Activated gamma-delta T cell (primary cell): ENCODE data around the gene PORCN.
"Not testable (repeated sequence)": the region's sequence is repeated elsewhere in the genome, so short reads cannot be mapped to it uniquely, and the experiment has no call there.

Experiments
- DNase-seq: peaks from one replicate; lab custom pipeline; 2025; lab: John Stamatoyannopoulos, UW

PORCN gene

DNA sequence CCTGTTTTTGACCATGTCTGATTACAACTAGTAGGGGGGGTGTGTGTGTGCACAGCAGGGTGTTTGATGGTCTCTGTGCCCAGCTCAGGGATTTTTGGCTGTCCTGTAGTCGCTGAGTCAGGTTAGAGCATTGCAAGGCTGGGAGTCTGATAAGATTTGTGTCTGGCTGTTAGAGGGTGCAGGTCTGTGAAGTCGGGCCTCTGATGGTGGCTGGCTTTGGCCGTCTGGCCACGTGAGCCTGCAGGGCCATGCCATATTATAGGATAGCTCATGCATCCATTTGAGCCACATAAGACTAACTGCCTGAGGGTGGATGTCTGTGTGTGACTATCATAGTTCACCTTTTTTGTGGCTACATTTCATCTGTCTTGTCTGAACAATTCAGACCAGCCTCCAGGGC lies 4.9 kb downstream of the PORCN start:
- DNase-seq, result no peak

DNA sequence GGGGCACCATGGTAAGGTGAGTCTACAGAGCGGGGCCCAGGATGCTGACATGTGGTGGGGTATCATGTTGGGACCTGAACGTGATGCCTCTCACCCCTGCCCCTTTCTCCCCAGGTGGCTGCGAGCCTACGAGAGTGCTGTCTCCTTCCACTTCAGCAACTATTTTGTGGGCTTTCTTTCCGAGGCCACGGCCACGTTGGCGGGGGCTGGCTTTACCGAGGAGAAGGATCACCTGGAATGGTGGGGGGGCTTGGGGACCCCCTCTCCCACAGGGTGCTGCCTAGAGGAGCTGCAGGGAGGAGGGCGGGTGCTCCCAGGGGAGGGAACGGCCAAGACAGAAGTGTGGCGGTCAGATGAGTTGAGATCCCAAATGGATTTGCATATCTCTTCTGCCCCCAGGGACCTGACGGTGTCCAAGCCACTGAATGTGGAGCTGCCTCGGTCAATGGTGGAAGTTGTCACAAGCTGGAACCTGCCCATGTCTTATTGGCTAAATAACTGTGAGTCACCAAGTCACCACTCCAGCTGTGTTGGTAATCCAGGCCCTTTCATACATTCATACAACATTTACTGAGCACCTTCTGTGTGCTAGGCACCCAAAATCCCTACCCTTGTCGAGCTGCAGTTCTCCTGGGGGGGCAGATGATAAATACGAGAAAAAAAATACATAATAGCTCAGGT lies 5.5 kb downstream of the PORCN start:
- DNase-seq, result no peak

GRCh38 chrX:48514868-48515460 lies 6.2 kb downstream of the PORCN start:
- no peak for DNase-seq

- no peak for DNase-seq
Observed at GRCh38 chrX:48515842-48516241, 7.0 kb downstream of the PORCN start.

DNA sequence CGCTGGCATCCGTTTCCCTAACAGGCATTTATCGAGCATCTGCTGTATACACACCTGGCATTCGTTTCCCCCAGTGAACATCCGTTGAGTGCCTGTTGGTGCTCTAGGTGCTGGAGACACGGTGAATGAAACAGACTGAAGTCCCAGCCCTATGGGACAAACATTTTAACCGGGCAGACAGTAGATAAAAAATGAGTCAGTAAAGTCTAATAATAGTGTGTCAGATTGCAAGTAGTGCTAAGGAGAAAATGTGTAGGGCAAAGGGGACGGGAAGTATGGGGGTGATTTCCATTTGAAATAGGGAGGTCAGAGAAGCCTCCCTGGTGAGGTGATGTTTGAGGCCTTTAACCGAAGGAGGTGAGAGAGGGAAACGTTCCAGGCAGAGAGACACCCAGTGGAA lies 7.5 kb downstream of the PORCN start:
- DNase-seq, result no peak

DNA sequence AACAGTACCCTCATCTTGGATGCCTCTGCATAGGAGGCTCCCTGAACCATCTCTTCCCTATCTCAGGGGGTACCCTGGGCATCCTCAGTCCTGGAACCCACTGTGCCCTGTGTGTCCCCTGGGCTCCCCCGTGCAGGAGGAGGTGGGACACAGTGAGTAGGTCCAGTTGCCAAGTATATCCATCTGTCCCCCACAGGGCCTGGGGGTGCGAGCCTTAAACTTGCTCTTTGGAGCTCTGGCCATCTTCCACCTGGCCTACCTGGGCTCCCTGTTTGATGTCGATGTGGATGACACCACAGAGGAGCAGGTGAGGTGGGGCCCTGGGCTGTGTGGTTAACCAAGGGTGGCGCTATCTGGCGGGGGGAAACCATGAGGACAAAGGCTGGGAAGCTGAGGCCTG lies 8.2 kb downstream of the PORCN start:
- no peak for DNase-seq

DNA sequence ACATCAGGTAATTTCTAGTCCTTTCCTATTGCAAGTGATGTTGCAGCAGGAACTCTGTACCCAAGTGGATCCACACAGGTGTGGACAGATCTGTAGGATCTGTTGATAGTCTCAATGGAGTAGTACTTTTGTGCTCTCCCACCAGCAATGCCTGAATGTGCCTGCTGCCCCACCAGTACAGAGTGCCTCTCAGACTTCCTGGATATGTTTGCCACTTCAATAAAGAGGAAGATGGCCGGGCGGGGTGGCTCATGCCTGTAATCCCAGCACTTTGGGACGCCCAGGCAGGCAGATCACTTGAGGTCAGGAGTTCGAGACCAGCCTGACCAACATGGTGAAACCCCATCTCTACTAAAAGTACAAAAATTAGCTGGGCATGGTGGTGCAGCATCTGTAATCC lies 10.7 kb downstream of the PORCN start:
- not testable (repeated sequence) for DNase-seq

DNA sequence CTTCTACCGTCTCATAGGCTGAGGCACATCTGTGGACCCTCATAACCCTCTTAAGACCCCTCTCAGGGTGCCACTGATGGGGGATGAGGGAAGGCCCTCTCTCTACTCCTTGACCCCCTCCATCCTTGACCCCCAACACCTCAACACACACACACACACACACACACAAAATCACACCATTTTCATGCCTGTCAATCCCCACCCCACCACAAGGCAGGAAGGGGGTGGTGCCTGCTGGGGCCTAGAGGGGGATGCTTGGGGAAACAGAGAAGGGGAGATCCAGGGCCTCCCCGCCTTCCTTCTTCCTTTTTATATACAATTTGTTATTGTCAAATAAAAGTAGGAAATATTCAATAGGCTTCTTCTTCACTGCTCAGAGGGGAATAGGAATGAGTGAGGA lies 11.7 kb downstream of the PORCN start:
- DNase-seq, result no peak

DNA sequence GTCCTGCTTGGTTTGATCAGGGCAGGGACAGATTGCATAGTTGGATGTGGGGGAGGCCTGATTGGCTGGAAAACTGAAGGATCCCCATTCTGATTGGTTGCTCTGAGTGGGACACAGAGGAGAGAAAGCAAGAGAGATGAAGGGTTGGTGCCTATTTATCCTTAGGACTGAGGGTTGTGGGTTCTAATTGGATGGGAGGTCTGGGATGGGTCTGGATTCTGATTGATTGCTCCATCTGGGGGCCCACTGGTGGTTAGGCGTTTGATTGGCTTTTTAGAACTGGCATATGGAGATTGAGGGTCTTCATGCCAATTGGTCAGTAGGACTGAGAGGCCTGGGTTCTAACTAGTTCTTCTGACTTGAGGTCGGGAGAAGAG lies 12.2 kb downstream of the PORCN start:
- DNase-seq, result no peak

- DNase-seq, result peak; percentile 81
Observed at GRCh38 chrX:48521353-48522243, 12.8 kb downstream of the PORCN start, which contains the start of gene EBP. TSS of gene EBP (plus strand) at chrX:48521808. CDS start at chrX:48523772, 1,964 bp downstream.

- no peak for DNase-seq
Observed at GRCh38 chrX:48522291-48522690, 13.5 kb downstream of the PORCN start.

DNA sequence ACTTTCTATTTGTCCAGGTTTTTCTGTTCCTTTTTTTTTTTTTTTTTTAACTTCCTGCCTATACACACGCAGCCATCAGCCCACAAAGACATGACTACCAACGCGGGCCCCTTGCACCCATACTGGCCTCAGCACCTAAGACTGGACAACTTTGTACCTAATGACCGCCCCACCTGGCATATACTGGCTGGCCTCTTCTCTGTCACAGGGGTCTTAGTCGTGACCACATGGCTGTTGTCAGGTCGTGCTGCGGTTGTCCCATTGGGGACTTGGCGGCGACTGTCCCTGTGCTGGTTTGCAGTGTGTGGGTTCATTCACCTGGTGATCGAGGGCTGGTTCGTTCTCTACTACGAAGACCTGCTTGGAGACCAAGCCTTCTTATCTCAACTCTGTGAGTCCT lies 14.9 kb downstream of the PORCN start:
- DNase-seq, result no peak

DNA sequence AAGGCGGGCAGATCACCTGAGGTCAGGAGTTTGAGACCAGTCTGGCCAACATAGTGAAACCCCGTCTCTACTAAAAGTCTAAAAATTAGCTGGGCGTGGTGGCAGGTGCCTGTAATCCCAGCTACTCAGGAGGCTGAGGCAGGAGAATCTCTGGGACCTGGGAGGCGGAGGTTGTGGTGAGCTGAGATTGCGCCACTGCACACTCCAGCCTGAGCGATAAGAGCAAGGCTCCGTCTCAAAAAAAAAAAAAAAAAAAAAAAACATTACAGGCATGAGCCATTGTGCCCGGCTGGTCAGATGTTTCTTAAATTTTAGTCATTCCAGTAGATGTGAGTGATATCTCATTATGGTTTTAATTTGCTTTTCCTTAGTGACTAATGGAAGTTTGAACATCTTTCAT lies 17.1 kb downstream of the PORCN start:
- DNase-seq, result not testable (repeated sequence)

- no peak for DNase-seq
Observed at GRCh38 chrX:48530736-48531135, 21.9 kb downstream of the PORCN start.

DNA sequence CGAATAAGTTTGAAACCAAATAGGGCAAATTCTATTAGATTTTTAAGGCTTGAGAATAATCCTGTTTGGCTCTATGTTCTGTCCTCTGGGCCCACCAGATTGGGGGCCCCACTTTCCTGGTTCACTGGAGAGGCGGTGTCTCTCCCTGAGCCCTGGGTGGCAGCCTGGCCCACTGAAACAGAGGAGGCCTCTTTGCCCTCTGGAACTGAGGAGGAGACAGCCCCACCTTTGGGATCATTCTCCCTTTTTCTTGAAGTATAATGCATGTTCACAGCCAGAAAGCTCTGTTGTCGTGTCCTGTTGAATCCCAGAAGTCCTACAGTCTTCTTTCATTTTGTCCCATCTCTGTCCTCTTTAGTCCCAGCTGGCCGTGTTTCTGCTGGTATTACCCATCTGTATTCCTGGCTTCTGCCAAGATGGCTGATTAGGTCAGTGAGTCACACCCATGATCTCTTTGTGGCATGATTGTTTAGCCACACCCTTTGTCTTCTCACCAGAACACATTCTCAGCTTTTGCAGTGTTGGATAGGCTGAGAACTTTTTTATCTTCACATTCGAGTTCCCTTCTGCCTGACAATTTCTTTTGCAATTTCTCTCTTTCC lies 22.7 kb downstream of the PORCN start:
- no peak for DNase-seq

- no peak for DNase-seq
Observed at GRCh38 chrX:48532161-48532560, 23.4 kb downstream of the PORCN start.

- no peak for DNase-seq
Observed at GRCh38 chrX:48533165-48533564, 24.4 kb downstream of the PORCN start.

DNA sequence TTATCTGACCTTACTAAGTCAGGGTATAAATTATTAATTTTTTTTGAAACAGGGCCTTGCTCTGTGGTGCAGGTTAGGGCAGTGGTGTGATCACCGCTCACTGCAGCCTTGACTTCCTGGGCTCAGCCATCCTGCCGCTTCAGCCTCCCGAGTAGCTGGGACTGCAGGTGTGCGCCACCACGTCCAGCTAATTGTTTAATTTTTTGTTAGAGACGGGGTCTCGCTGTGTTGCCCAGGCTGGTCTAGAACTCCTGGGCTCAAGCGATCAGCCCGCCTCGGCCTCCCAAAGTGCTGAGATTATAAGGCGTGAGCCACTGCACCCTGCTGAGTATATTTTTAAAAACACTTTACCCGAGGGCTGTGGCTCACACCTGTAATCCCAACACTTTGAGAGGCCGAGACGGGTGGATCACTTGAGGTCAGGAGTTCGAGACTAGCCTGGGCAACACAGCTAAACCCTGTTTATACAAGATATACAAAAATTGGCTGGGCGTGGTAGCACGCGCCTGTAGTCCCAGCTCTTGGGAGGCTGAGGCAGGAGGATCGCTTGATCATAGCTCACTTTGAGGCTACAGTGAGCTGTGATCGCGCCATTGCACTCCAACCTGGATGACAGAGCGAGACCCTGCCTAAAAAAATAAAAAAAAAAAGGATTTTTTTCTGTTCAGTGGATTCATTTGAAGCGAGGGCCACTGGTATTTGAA lies 30.0 kb downstream of the PORCN start:
- DNase-seq, result no peak

- DNase-seq, result peak; percentile 84
Observed at GRCh38 chrX:48539345-48540027, 30.7 kb downstream of the PORCN start, which contains the start of gene TBC1D25. TSS of gene TBC1D25 (plus strand) at chrX:48539714. CDS start at chrX:48539798, 84 bp downstream.

DNA sequence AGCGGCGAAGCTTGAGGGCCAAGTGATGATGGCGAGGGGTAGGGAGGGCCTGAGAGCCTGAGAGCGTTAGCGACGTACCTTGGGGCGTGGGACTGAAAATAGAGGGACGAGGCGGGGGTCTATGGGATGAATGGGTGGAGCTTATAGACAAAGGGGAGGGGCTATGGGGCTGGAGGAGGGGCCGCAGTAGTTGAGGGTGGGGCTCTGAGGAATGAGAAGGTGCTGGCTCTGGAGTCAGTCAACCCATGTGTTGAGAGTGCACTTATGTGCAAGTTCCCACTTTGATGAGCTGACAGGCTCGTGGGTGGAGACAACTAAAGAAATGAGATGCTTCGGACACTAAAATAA lies 31.2 kb downstream of the PORCN start:
- DNase-seq, result no peak

DNA sequence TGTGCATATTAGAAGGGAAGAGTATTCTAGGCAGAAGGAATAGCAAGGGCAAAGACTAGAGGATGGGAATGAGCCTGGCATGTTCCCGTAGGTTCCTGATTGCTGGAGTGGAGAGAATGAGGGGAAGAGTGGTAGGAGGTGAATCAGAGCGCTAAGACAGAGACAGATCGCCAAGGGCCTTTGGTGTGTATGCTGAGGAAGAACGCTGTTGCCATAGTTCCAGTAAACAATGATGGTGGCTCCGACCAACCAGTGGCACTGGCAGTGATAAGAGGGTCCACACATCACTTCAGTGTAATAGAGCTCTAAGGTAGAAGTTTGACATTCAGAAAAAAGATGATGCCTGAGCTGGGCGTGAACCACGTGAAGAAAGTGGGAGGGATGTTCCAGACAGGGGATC lies 31.7 kb downstream of the PORCN start:
- no peak for DNase-seq
